Left lobe of liver (tissue), 2 donors: ENCODE data around the gene HIP1. TPM values are rescaled to one million over a fixed set of nuclear protein-coding genes. Genes with fewer than 3 reads are reported as not detected.
"Not testable (repeated sequence)": the region's sequence is repeated elsewhere in the genome, so short reads cannot be mapped to it uniquely, and the experiment has no call there.

Experiments used
- ATAC-seq: fragments of 200-7000 bp; cut with Tn5 transposase; one replicate; pipeline ENCODE4 v1.9.1; 2020; ENCODE audit warnings: mild to moderate bottlenecking, moderate library complexity
- DNase-seq: peaks from one replicate; pipeline ENCODE4 v3.0.0-alpha.2; 2020; ENCODE audit warnings: low spot score
- total RNA-seq: library from RNA; stranded (reverse); gene quantifications from one replicate; pipeline ENCODE4 v1.2.1, GENCODE V29; 2021
- donor health status: DM: no; HTN: no; CAD: no; lungs with moderate emphysema.
- donor health status: DM: no; HTN: yes; CAD: no.

HIP1 gene
- total RNA-seq, 1 donor from 2014 or later, result 20.3 TPM

GRCh38 chr7:75739796-75740672 is 1.3 kb upstream of the HIP1 start:
- no peak for DNase-seq
- ATAC-seq, result no peak

GRCh38 chr7:75738975-75739795 is 444 bp upstream of the HIP1 start:
- peak; percentile 100 for DNase-seq
- peak; percentile 92 for ATAC-seq

- ATAC-seq, result no peak
- no peak for DNase-seq
These were observed 711 bp downstream of the HIP1 start for GRCh38 chr7:75737856-75738603.

GRCh38 chr7:75735581-75736350 is 3.0 kb downstream of the HIP1 start:
- ATAC-seq, result no peak
- DNase-seq, result no peak

GRCh38 chr7:75734586-75735458 is 3.9 kb downstream of the HIP1 start:
- ATAC-seq (no peak), DNase-seq (no peak)

- ATAC-seq (no peak), DNase-seq (no peak)
These were observed 5.7 kb downstream of the HIP1 start for GRCh38 chr7:75732764-75733630.

GRCh38 chr7:75732016-75732521 is 6.7 kb downstream of the HIP1 start:
- no peak for DNase-seq
- no peak for ATAC-seq

GRCh38 chr7:75729851-75730274 is 8.9 kb downstream of the HIP1 start:
- ATAC-seq, result no peak
- no peak for DNase-seq

GRCh38 chr7:75727881-75728593 is 10.7 kb downstream of the HIP1 start:
- peak; percentile 30 for ATAC-seq
- DNase-seq, result no peak

GRCh38 chr7:75727351-75727750 is 11.4 kb downstream of the HIP1 start:
- not testable (repeated sequence) for ATAC-seq, DNase-seq

GRCh38 chr7:75725306-75725705 is 13.4 kb downstream of the HIP1 start:
- ATAC-seq, result no peak

GRCh38 chr7:75723444-75723843 is 15.3 kb downstream of the HIP1 start:
- ATAC-seq, result no peak
- DNase-seq, result no peak

More at GRCh38 chr7:75725306-75725705, 13.4 kb downstream of the HIP1 start:
- no peak for DNase-seq

- no peak for DNase-seq
- no peak for ATAC-seq
These were observed 16.4 kb downstream of the HIP1 start for GRCh38 chr7:75722373-75722772.

GRCh38 chr7:75721922-75722321 is 16.8 kb downstream of the HIP1 start:
- not testable (repeated sequence) for DNase-seq

GRCh38 chr7:75721426-75721825 is 17.3 kb downstream of the HIP1 start:
- DNase-seq (no peak), ATAC-seq (peak; percentile 65)

More at GRCh38 chr7:75721922-75722321, 16.8 kb downstream of the HIP1 start:
- ATAC-seq, result not testable (repeated sequence)

- DNase-seq (no peak), ATAC-seq (peak; percentile 48)
These were observed 19.1 kb downstream of the HIP1 start for GRCh38 chr7:75719626-75720025.

GRCh38 chr7:75718390-75719031 is 20.2 kb downstream of the HIP1 start:
- DNase-seq (no peak), ATAC-seq (no peak)
